ENCODE data around the gene PCSK2. TPM values are rescaled to one million over a fixed set of nuclear protein-coding genes. Genes with fewer than 3 reads are reported as not detected.

Gene PCSK2
- total RNA-seq, 5 donors from 2014 or later (not counting 1 experiment from before 2014, with no cell fraction given): not detected

DNA sequence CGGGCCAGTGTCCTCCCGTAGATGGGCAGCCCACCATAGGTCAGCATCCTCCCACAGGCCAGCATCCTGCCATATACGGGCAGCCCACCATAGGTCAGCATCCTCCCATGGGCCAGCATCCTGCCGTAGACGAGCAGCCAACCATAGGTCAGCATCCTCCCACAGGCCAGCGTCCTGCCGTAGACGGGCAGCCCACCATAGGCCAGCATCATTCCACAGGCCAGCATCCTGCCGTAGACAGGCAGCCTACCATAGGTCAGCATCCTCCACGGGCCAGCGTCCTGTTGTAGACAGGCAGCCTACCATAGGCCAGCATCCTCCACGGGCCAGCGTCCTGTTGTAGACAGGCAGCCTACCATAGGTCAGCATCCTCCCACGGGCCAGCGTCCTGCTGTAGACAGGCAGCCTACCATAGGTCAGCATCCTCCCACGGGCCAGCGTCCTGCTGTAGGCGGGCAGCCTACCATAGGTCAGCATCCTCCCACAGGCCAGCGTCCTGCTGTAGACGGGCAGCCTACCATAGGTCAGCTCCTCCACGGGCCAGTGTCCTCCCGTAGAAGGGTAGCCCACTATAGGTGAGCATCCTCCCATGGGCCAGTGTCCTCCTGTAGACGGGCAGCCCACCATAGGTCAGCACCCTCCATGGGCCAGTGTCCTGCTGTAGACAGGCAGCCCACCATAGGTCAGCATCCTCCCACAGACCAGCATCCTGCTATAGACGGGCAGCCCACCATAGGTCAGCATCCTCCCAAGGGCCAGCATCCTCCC, 241.4 kb downstream of the PCSK2 start:
- H3K27ac ChIP-seq (ENCODE audit: low read length): no peak overlapping the region
- H3K27ac Mint-ChIP-seq: no peak overlapping the region
- peaks cover 0 to 6% of the 10 kb centered on the region in 2 donors for H3K27me3 Mint-ChIP-seq
- H3K4me1 ChIP-seq (ENCODE audit: control insufficient read depth in 1 of 2, extremely low read depth in 1 of 2, insufficient read depth in 2 of 2, low read length in 2 of 2): no peaks in the 10 kb centered on the region
- no peaks in the 10 kb centered on the region for H3K9me3 ChIP-seq
- CTCF ChIA-PET: interaction anchor here in 1 of 2 donors (0.6 kb wide), 1 partner anchor 527 kb away, joined by 4 read pairs; no protein-coding TSS in a partner anchor
- no peak overlapping the region for H3K4me3 ChIP-seq (ENCODE audit: control insufficient read depth in 1 of 2, extremely low read depth in 1 of 2, low read length in 1 of 2)
- POLR2A ChIA-PET: no interaction called here
- H3K36me3 ChIP-seq (ENCODE audit: control insufficient read depth in 2 of 2, extremely low read depth in 1 of 2, insufficient read depth in 1 of 2, low read length in 1 of 2): no peaks in the 10 kb centered on the region
- ATAC-seq (replicated peaks in 1 of 4) (no peak), DNase-seq (no peak)
- WGBS (ENCODE audit: insufficient coverage): 86% methylated on average over 17 of the region's 24 CpGs
- H3K4me1 Mint-ChIP-seq: no peaks in the 10 kb centered on the region
- no peaks in the 10 kb centered on the region for H3K9me3 Mint-ChIP-seq
- no peak overlapping the region for H3K4me3 Mint-ChIP-seq
- no peaks in the 10 kb centered on the region for H3K36me3 Mint-ChIP-seq
- H3K27me3 ChIP-seq (replicated peaks in 1 of 2; ENCODE audit: control insufficient read depth in 2 of 2, extremely low read depth in 1 of 2, insufficient read depth in 2 of 2, low read length in 1 of 2): peaks cover 0 to 12% of the 10 kb centered on the region in 2 experiments

DNA sequence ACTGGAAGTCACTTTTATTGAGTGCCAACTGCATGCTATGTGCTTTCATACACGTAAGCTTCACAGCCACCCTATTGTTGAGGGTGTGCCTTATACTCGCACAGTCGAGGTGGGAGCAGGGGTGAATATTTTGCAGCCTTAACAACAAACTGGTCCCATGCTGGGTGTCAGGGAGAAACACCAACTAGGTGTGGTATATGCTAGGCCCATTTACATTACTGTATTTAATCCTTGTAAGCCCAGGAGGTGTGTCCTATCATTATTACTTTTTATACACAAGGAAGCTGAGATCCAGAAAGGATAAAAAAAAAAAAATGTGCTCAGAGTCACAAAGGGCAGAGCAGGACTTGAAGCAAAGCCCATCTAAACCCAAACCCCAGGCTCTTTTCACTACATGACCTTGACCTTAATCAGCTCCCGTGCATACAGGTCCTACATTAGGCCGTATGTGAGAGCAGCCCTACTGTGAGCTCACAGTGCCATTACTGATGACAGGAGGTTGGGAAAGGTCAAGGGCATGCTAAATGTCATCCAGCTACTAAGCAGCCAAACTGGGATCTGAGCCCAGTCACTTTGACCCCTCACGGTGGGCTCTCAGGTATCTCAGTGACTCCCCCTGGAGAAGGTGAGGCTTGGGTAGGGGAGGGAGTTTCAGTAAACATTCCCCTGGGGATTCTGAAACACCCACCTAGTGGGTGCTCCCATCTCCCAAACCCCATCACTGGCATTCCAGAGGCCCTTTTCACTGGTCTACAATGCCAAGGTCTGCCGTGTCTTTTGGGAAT, 242.6 kb downstream of the PCSK2 start:
- H3K4me1 Mint-ChIP-seq: no peaks in the 10 kb centered on the region
- no peak overlapping the region for H3K27ac Mint-ChIP-seq
- no peak overlapping the region for H3K4me3 Mint-ChIP-seq
- 100% methylated on average over 1 of the region's 7 CpGs for WGBS (ENCODE audit: insufficient coverage)
- no peaks in the 10 kb centered on the region for H3K4me1 ChIP-seq (ENCODE audit: control insufficient read depth in 1 of 2, extremely low read depth in 1 of 2, insufficient read depth in 2 of 2, low read length in 2 of 2)
- peaks cover 0 to 12% of the 10 kb centered on the region in 2 experiments for H3K27me3 ChIP-seq (replicated peaks in 1 of 2; ENCODE audit: control insufficient read depth in 2 of 2, extremely low read depth in 1 of 2, insufficient read depth in 2 of 2, low read length in 1 of 2)
- DNase-seq (no peak), ATAC-seq (replicated peaks in 1 of 4) (no peak)
- no peaks in the 10 kb centered on the region for H3K36me3 Mint-ChIP-seq
- H3K36me3 ChIP-seq (ENCODE audit: control insufficient read depth in 2 of 2, extremely low read depth in 1 of 2, insufficient read depth in 1 of 2, low read length in 1 of 2): no peaks in the 10 kb centered on the region
- H3K4me3 ChIP-seq (ENCODE audit: control insufficient read depth in 1 of 2, extremely low read depth in 1 of 2, low read length in 1 of 2): no peak overlapping the region
- H3K9me3 Mint-ChIP-seq: no peaks in the 10 kb centered on the region
- peaks cover 0 to 6% of the 10 kb centered on the region in 2 donors for H3K27me3 Mint-ChIP-seq
- ChIA-PET POLR2A (no interaction called here), CTCF (interaction anchor here in 1 of 2 donors (0.6 kb wide), 1 partner anchor 526 kb away, joined by 4 read pairs; no protein-coding TSS in a partner anchor)
- no peaks in the 10 kb centered on the region for H3K9me3 ChIP-seq
- H3K27ac ChIP-seq (ENCODE audit: low read length): no peak overlapping the region

DNA sequence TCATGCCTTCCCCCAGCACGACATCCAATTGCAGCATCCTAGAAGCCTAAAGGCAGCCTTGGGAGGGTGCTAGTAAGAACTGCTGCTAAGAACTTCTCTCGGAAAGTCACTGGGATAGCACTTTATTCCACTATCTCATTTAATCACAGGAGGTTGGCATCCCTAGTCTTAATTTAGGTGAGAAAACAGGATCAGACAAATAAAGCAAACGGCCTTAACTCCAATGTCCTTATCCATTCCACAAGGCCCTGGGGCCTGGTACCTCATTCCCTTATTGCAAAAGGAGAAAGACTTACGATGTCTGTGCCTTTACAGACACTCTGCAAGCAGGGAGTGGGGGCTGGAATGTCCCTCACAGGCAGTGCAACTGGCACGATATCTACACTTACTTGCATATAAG, 243.7 kb downstream of the PCSK2 start:
- H3K4me1 Mint-ChIP-seq: no peaks in the 10 kb centered on the region
- 67% methylated on average over 1 of the region's 5 CpGs for WGBS (ENCODE audit: insufficient coverage)
- POLR2A ChIA-PET: no interaction called here
- DNase-seq (no peak), ATAC-seq (replicated peaks in 1 of 4) (no peak)
- no peaks in the 10 kb centered on the region for H3K9me3 ChIP-seq
- no peak overlapping the region for H3K4me3 ChIP-seq (ENCODE audit: control insufficient read depth in 1 of 2, extremely low read depth in 1 of 2, low read length in 1 of 2)
- H3K27ac ChIP-seq (ENCODE audit: low read length): no peak overlapping the region
- CTCF ChIA-PET: no interaction called here
- H3K27ac Mint-ChIP-seq: no peak overlapping the region
- no peaks in the 10 kb centered on the region for H3K4me1 ChIP-seq (ENCODE audit: control insufficient read depth in 1 of 2, extremely low read depth in 1 of 2, insufficient read depth in 2 of 2, low read length in 2 of 2)
- H3K27me3 ChIP-seq (replicated peaks in 1 of 2; ENCODE audit: control insufficient read depth in 2 of 2, extremely low read depth in 1 of 2, insufficient read depth in 2 of 2, low read length in 1 of 2): peaks cover 0 to 12% of the 10 kb centered on the region in 2 experiments
- H3K36me3 Mint-ChIP-seq: no peaks in the 10 kb centered on the region
- H3K27me3 Mint-ChIP-seq: peaks cover 0 to 6% of the 10 kb centered on the region in 2 donors
- no peaks in the 10 kb centered on the region for H3K9me3 Mint-ChIP-seq
- no peak overlapping the region for H3K4me3 Mint-ChIP-seq
- H3K36me3 ChIP-seq (ENCODE audit: control insufficient read depth in 2 of 2, extremely low read depth in 1 of 2, insufficient read depth in 1 of 2, low read length in 1 of 2): no peaks in the 10 kb centered on the region

DNA sequence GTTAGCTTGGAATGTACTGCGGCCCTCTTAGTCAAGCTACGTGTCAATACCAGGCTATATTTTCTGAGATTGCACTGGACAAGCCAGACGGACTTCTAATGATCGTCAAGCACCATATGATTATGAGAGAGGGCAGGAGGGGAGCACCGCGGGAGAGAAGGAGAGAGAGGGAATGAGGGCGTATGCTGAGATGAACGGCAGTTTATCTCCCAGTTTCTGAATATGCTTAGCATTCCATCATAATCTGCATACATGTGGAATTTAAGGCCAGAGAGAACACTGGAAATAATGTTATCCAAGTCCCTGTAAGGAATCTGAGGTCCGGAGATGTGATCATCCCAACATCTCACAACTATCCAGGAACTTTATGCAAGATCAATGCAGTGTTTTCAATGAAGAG, 244.1 kb downstream of the PCSK2 start:
- Histone ChIP-seq H3K27me3 (replicated peaks in 1 of 2; ENCODE audit: control insufficient read depth in 2 of 2, extremely low read depth in 1 of 2, insufficient read depth in 2 of 2, low read length in 1 of 2) (peaks cover 0 to 12% of the 10 kb centered on the region in 2 experiments), H3K4me3 (ENCODE audit: control insufficient read depth in 1 of 2, extremely low read depth in 1 of 2, low read length in 1 of 2) (no peak overlapping the region), H3K36me3 (ENCODE audit: control insufficient read depth in 2 of 2, extremely low read depth in 1 of 2, insufficient read depth in 1 of 2, low read length in 1 of 2) (no peaks in the 10 kb centered on the region), H3K4me1 (ENCODE audit: control insufficient read depth in 1 of 2, extremely low read depth in 1 of 2, insufficient read depth in 2 of 2, low read length in 2 of 2) (no peaks in the 10 kb centered on the region), H3K27ac (ENCODE audit: low read length) (no peak overlapping the region), H3K9me3 (no peaks in the 10 kb centered on the region)
- H3K27ac Mint-ChIP-seq: no peak overlapping the region
- no peak for ATAC-seq (replicated peaks in 1 of 4)
- no peak overlapping the region for H3K4me3 Mint-ChIP-seq
- ChIA-PET CTCF (no interaction called here), POLR2A (no interaction called here)
- no peaks in the 10 kb centered on the region for H3K36me3 Mint-ChIP-seq
- 94% methylated on average over 2 of the region's 9 CpGs for WGBS (ENCODE audit: insufficient coverage)
- peaks cover 0 to 6% of the 10 kb centered on the region in 2 donors for H3K27me3 Mint-ChIP-seq
- no peaks in the 10 kb centered on the region for H3K9me3 Mint-ChIP-seq
- DNase-seq: no peak
- H3K4me1 Mint-ChIP-seq: no peaks in the 10 kb centered on the region

DNA sequence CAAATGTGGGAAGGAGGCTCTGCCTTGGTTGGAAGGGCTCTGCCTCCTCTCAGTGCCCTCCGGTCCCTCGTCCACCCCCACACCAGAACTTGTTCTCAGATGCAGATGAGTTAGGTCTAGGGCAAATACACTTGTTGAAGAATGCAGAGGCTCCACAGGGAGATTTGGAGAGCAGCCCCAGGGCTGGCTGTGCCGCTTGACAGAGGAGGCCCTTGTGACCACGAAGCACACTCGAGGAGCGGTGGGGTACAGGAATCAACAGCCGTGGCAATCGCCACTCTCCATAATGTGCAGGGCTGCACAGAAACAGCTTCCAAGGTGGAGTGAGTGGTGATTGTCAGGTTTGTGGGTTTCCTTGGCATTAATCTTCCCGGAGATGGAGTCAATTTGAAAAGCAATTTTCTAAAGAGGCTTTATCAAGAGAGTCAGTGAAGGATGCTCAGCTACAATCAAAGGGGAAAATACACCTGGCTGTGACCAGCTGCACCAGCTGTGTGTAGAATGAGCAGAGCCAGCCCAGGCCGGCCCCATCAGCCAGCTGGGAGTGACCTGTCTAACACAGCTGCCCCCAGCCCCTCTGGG, 244.9 kb downstream of the PCSK2 start:
- no peaks in the 10 kb centered on the region for H3K4me1 Mint-ChIP-seq
- ChIA-PET POLR2A (no interaction called here), CTCF (no interaction called here)
- DNase-seq: no peak
- Histone ChIP-seq H3K36me3 (ENCODE audit: control insufficient read depth in 2 of 2, extremely low read depth in 1 of 2, insufficient read depth in 1 of 2, low read length in 1 of 2) (no peaks in the 10 kb centered on the region), H3K27me3 (replicated peaks in 1 of 2; ENCODE audit: control insufficient read depth in 2 of 2, extremely low read depth in 1 of 2, insufficient read depth in 2 of 2, low read length in 1 of 2) (peaks cover 0 to 12% of the 10 kb centered on the region in 2 experiments), H3K4me1 (ENCODE audit: control insufficient read depth in 1 of 2, extremely low read depth in 1 of 2, insufficient read depth in 2 of 2, low read length in 2 of 2) (no peaks in the 10 kb centered on the region), H3K4me3 (ENCODE audit: control insufficient read depth in 1 of 2, extremely low read depth in 1 of 2, low read length in 1 of 2) (no peak overlapping the region), H3K27ac (ENCODE audit: low read length) (no peak overlapping the region), H3K9me3 (no peaks in the 10 kb centered on the region)
- no peaks in the 10 kb centered on the region for H3K36me3 Mint-ChIP-seq
- ATAC-seq (replicated peaks in 1 of 4): no peak
- H3K27ac Mint-ChIP-seq: no peak overlapping the region
- peaks cover 1 to 5% of the 10 kb centered on the region in 2 donors for H3K27me3 Mint-ChIP-seq
- H3K9me3 Mint-ChIP-seq: no peaks in the 10 kb centered on the region
- no peak overlapping the region for H3K4me3 Mint-ChIP-seq
- 83% methylated on average over 5 of the region's 10 CpGs for WGBS (ENCODE audit: insufficient coverage)

DNA sequence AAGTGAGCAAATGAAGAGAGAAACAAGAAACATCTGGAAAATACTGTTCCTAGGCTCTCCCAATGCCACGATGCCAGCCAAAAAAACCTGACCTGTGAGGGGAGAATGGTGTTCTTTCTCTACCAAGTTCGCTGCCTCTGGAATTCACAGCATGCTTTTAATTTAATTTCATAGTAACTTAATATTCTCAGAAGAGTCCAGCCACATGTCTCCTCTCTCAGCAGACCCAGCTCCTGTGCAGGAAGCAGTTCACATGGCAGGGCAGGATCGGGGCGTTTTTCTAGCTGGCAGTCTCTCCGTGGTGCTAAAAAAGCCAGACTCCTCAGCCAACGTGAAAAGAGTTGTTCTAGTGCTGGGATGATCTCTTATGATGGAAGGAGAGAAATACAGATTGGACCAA, 246.8 kb downstream of the PCSK2 start:
- no peaks in the 10 kb centered on the region for H3K4me1 ChIP-seq (ENCODE audit: control insufficient read depth in 1 of 2, extremely low read depth in 1 of 2, insufficient read depth in 2 of 2, low read length in 2 of 2)
- H3K4me3 ChIP-seq (ENCODE audit: control insufficient read depth in 1 of 2, extremely low read depth in 1 of 2, low read length in 1 of 2): no peak overlapping the region
- H3K27me3 ChIP-seq (replicated peaks in 1 of 2; ENCODE audit: control insufficient read depth in 2 of 2, extremely low read depth in 1 of 2, insufficient read depth in 2 of 2, low read length in 1 of 2): peaks cover 0 to 4% of the 10 kb centered on the region in 2 experiments
- no peak overlapping the region for H3K27ac ChIP-seq (ENCODE audit: low read length)
- ChIA-PET CTCF (no interaction called here), POLR2A (no interaction called here)
- H3K27me3 Mint-ChIP-seq: peaks cover 0 to 4% of the 10 kb centered on the region in 2 donors
- no peaks in the 10 kb centered on the region for H3K4me1 Mint-ChIP-seq
- H3K27ac Mint-ChIP-seq: no peak overlapping the region
- H3K36me3 Mint-ChIP-seq: no peaks in the 10 kb centered on the region
- 73% methylated on average over 5 of the region's 6 CpGs for WGBS (ENCODE audit: insufficient coverage)
- no peak for ATAC-seq (replicated peaks in 1 of 4)
- DNase-seq: no peak
- H3K4me3 Mint-ChIP-seq: no peak overlapping the region
- no peaks in the 10 kb centered on the region for H3K9me3 Mint-ChIP-seq
- no peaks in the 10 kb centered on the region for H3K9me3 ChIP-seq
- no peaks in the 10 kb centered on the region for H3K36me3 ChIP-seq (ENCODE audit: control insufficient read depth in 2 of 2, extremely low read depth in 1 of 2, insufficient read depth in 1 of 2, low read length in 1 of 2)

All from T-cell (primary cell).